ENCODE data around the gene STPG2. TPM values are rescaled to one million over a fixed set of nuclear protein-coding genes. Genes with fewer than 3 reads are reported as not detected.

The STPG2 gene
- total RNA-seq, 2 donors from 2014 or later: 0.37 to 0.71 TPM

DNA sequence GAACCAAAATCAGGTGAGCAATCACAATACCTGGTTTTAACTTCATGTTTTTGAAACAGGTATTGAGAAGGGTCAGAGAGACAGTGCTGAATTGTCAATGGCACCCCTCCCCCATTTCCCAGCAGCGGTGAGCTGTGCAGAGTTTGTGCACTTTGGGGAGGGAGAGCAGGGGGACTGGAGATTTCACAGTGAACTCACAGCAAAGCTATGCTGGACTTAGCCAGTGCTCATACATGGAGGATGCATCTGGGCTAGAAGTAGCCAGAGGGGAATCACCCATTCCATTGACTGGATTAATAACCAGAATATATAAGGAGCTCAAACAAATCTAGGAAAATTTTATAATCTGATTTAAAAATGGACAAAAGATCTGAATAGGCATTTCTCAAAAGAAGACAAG lies 612.6 kb downstream of the STPG2 start:
- Histone ChIP-seq H3K27ac (no peak overlapping the region), H3K4me1 (no peaks in the 10 kb centered on the region), H3K4me3 (no peak overlapping the region), H3K9me3 (no peaks in the 10 kb centered on the region), H3K27me3 (no peaks in the 10 kb centered on the region), H3K36me3 (no peaks in the 10 kb centered on the region)
- no peak for DNase-seq (ENCODE audit: low spot score)
- TF ChIP-seq, protein P1, sequence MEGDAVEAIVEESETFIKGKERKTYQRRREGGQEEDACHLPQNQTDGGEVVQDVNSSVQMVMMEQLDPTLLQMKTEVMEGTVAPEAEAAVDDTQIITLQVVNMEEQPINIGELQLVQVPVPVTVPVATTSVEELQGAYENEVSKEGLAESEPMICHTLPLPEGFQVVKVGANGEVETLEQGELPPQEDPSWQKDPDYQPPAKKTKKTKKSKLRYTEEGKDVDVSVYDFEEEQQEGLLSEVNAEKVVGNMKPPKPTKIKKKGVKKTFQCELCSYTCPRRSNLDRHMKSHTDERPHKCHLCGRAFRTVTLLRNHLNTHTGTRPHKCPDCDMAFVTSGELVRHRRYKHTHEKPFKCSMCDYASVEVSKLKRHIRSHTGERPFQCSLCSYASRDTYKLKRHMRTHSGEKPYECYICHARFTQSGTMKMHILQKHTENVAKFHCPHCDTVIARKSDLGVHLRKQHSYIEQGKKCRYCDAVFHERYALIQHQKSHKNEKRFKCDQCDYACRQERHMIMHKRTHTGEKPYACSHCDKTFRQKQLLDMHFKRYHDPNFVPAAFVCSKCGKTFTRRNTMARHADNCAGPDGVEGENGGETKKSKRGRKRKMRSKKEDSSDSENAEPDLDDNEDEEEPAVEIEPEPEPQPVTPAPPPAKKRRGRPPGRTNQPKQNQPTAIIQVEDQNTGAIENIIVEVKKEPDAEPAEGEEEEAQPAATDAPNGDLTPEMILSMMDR (IDR thresholded peaks at IDR 0.05): no peak

DNA sequence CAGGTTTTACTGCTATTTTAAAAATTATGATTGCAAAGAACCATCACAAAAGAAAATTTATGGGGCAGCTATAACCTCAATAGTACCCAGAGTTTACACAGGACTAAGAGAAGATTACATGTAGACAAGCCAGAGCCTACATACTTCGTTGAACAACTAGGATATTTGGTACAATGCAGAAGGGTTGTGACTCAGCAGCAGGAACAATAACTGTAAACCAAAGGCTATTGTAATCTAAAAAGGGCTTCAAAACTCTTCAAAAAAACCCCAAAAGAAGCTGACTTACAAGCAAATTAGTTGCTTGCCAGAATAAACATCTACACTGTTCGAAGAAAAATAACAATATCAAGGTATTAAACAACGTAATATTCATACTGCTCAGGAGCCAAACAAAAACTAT lies 618.0 kb downstream of the STPG2 start:
- TF ChIP-seq, protein P1 (IDR thresholded peaks at IDR 0.05): no peak

DNA sequence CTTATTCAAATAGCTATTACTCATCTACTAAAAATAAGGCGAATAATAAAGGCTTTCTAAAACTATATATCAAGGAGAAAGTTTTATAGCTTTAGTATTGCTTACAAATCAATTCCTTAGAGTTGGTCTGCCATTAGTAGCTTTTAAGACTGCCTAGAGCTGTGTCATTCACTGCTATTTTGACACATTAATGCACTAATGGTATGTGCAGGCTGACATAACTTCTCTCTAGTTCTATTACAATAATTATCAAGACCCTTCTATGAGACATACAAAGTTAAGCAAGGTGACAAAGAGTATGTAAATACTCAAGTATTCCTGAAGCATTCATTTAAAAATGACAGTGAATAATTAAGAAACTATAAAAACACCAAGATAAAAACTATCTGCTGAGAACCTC lies 625.3 kb downstream of the STPG2 start:
- H3K4me3 ChIP-seq: no peak overlapping the region
- TF ChIP-seq, protein P1 (IDR thresholded peaks at IDR 0.05): no peak
- no peak for DNase-seq (ENCODE audit: low spot score)

More for the DNA sequence above, 618.0 kb downstream of the STPG2 start:
- H3K4me1 ChIP-seq: no peaks in the 10 kb centered on the region
- no peaks in the 10 kb centered on the region for H3K9me3 ChIP-seq
- no peak overlapping the region for H3K4me3 ChIP-seq
- DNase-seq (ENCODE audit: low spot score): no peak
- H3K27me3 ChIP-seq: no peaks in the 10 kb centered on the region
- no peaks in the 10 kb centered on the region for H3K36me3 ChIP-seq
- no peak overlapping the region for H3K27ac ChIP-seq

DNA sequence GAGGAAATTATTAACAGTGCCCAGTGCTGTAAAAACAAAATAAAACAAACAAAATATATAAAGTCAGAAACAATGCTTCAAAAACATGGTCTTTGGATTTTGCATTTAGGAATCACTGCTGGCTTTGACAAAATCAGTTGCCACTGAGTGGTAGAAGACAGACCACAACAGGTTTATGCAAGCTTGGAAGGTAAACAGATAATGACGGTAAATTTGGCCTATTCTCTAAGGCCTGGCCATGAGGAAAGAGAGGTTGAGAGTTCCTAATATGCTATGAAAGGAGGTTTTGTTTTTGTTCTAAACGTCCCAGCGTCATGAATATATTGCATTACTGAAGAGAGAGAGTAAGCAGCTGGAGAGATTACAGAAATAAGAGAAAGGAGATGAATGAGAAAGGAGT lies 629.4 kb downstream of the STPG2 start:
- Histone ChIP-seq H3K27ac (no peak overlapping the region), H3K9me3 (no peaks in the 10 kb centered on the region), H3K27me3 (no peaks in the 10 kb centered on the region), H3K4me3 (no peak overlapping the region), H3K36me3 (no peaks in the 10 kb centered on the region), H3K4me1 (no peaks in the 10 kb centered on the region)
- DNase-seq (ENCODE audit: low spot score): no peak
- TF ChIP-seq, protein P1 (IDR thresholded peaks at IDR 0.05): no peak

More for the DNA sequence above, 625.3 kb downstream of the STPG2 start:
- Histone ChIP-seq H3K27me3 (no peaks in the 10 kb centered on the region), H3K27ac (no peak overlapping the region), H3K36me3 (no peaks in the 10 kb centered on the region), H3K9me3 (no peaks in the 10 kb centered on the region), H3K4me1 (no peaks in the 10 kb centered on the region)

Other genes with a start within 250 kb of the STPG2 start
- 1 to 10 TPM; 7.5 to 7.8 TPM for gene RAP1GDS1, start 117.9 kb upstream of the STPG2 start, total RNA-seq